GM13976 (cell line): ENCODE measurements around the gene CLASP1.

Experiments used
- DNase-seq: peaks from one replicate; pipeline ENCODE4 v3.0.0; 2012; ENCODE audit warnings: low spot score
- in situ Hi-C: fragments of 300-500 bp; cut with MboI; formaldehyde crosslinking; loops from one replicate; pipeline ENCODE4 v1.12.0; 2022; ENCODE audit warnings: low sequenced_read_pairs, mixed read lengths, inconsistent platforms; ENCODE audit not compliant: unreplicated experiment
- TF ChIP-seq, protein P1 (sequence below): IDR thresholded peaks from 2 replicates; pipeline ENCODE4 v1.5.1; 2012; ENCODE audit warnings: borderline replicate concordance, mild to moderate bottlenecking; ENCODE audit not compliant: insufficient read depth; ENCODE audit errors: extremely low read depth, missing control alignments, control extremely low read depth

The CLASP1 gene

DNA sequence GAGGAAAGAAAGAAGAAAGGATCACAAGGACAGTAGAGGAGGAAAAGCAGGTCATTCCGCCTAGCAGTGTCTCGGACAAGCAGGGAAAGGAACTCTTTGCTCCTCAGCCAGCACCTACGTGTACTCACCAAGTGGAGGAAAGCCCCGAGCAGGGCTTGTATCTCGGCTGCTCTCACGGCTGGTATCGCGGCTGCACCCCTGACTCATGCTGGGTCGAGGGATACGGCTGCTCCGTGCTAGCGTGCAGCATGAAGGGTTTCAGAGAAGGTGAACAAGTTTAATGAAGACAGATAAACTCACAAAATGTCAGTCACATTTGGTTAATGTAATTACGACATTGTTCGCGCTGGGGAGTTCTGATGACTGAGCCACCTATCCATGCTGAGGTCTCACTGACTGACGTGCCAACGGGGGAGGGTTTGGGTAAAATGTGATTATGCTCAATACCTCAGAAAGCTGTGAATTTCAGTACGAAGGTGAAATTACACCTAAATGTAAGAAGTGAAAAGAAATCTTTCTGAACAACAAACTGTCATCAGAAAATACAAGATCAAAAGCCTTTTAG lies 230.7 kb downstream of the CLASP1 start:
- DNase-seq, result no peak
- TF ChIP-seq, protein P1, sequence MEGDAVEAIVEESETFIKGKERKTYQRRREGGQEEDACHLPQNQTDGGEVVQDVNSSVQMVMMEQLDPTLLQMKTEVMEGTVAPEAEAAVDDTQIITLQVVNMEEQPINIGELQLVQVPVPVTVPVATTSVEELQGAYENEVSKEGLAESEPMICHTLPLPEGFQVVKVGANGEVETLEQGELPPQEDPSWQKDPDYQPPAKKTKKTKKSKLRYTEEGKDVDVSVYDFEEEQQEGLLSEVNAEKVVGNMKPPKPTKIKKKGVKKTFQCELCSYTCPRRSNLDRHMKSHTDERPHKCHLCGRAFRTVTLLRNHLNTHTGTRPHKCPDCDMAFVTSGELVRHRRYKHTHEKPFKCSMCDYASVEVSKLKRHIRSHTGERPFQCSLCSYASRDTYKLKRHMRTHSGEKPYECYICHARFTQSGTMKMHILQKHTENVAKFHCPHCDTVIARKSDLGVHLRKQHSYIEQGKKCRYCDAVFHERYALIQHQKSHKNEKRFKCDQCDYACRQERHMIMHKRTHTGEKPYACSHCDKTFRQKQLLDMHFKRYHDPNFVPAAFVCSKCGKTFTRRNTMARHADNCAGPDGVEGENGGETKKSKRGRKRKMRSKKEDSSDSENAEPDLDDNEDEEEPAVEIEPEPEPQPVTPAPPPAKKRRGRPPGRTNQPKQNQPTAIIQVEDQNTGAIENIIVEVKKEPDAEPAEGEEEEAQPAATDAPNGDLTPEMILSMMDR, result no peak
- in situ Hi-C loops, result no loop called here

DNA sequence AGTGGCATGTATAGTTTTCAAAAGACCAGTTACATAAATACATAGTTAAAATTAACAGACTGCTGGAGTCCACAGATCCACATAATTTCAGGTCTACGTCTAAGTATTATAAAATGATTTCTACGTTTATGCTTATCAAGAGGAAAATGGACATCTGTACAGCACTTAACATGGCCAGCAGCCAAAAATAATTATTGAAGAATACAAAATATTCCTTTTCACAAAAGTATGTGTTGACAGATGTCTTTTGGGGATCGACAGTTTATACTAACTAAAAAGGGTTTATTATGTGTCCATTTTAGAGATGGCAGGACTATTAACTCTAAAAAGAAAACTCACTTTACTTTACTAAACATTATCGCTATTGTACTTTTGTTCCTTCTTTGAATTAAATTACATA lies 231.4 kb downstream of the CLASP1 start:
- DNase-seq, result no peak
- TF ChIP-seq, protein P1, result no peak
- in situ Hi-C loops, result no loop called here

DNA sequence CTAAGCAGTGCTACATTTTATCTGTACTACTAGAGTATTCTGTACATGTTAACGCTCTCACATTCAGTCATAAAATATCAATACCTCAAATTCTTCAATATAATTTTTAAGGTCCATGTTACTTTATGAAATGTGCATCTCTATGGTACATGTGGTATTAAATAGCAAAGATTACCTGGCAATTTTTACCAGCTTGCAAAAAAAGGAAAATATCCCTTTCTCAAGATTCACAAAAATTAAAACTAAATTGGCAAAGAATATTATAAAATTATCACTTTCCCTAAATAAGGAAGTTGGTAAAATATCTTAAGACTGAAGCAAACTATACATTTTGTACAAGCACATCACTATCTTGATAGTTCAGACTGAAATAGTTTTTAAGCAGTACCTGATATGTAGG lies 233.5 kb downstream of the CLASP1 start:
- TF ChIP-seq, protein P1, result no peak
- no peak for DNase-seq
- in situ Hi-C loops, result no loop called here

DNA sequence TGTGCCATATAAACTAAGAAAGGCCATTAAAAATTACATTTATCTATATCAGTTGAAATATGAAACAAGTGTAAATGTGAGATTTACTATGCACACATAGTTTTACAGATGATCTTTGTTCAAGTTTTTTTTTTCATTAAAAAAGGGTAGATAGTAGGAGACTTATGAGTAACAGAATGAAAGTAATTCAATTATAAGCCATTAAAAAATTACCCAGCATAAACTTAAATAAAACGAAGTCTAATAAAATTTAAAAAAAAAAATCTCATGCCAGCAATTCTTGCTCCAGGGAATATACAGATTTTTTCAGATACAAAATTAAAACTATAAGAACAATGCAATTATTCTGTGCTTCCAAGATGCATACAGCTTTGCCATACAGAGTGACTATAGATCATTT lies 236.9 kb downstream of the CLASP1 start:
- no peak for DNase-seq
- in situ Hi-C loops, result no loop called here
- TF ChIP-seq, protein P1, result no peak

DNA sequence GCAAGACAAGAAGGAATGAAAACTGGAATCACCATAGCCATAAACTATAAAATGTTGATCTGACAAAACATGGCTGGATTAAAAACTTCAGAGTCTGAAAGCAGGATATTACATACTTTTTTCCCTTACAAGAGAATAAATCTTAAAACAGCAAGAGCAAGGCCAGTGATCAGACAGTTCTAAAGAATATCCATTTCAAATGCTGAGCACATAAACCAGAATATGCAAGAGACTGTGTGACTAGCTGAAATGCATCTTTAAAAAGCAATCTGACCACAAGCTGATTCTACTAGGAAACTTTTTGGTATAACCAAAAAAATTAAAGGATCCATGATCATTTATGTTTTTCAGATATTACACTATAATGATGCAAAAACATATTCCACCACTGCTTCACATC lies 239.3 kb downstream of the CLASP1 start:
- TF ChIP-seq, protein P1, result no peak
- in situ Hi-C loops, result no loop called here
- no peak for DNase-seq

DNA sequence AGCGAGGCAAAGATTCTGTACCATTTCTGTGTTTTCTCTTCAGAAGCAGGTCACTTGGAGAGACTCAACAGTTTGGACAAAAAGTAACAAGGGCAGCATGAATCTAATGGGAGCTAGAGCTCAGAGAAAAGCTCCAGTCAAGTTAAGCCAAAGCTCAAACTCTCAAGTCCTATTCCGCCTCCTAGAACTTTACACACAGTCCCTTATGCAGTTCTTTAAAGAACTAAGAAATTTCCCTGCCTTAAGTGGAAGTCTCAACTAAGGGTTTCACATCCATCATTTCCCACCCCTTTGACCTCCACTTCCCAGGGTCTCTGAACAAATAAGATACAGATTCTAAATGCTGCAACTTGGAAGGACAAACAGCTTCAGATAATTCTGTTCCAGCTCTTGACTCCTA lies 239.9 kb downstream of the CLASP1 start:
- in situ Hi-C loops, result no loop called here
- TF ChIP-seq, protein P1, result no peak
- DNase-seq, result no peak
